ENCODE measurements around the gene ARHGAP22. TPM values are rescaled to one million over a fixed set of nuclear protein-coding genes. Genes with fewer than 3 reads are reported as not detected.
"Not testable (repeated sequence)": the region's sequence is repeated elsewhere in the genome, so short reads cannot be mapped to it uniquely, and the experiment has no call there.

Gene ARHGAP22
- total and polyA plus RNA-seq, 11 donors, result 1.1 to 9.5 (median 2.8) TPM

- H3K4me3 ChIP-seq, result no peak overlapping the region
- no peak for TF ChIP-seq POLR2A (IDR thresholded peaks at IDR 0.05)
- TF ChIP-seq CTCF (IDR thresholded peaks at IDR 0.05), result no peak
- DNase-seq, result no peak
- H3K9me3 ChIP-seq, result no peaks in the 10 kb centered on the region
- no peaks in the 10 kb centered on the region for H3K27me3 ChIP-seq
- WGBS, 4 donors, result 97 to 100% (median 99%) methylated on average over 3 of the region's 3 CpGs
- intact Hi-C loops (cut with DNase I), result no loop called here
- H3K4me1 ChIP-seq, result no peaks in the 10 kb centered on the region
- no peak overlapping the region for H3K27ac ChIP-seq
- H3K36me3 ChIP-seq, result peaks cover 0 to 76% (median 25%) of the 10 kb centered on the region in 9 donors
- no peak for ATAC-seq
Measured at GRCh38 chr10:48428896-48429295, 176.0 kb downstream of the ARHGAP22 start.

GRCh38 chr10:48423884-48424283 is 181.0 kb downstream of the ARHGAP22 start:
- Histone ChIP-seq H3K9me3 (no peaks in the 10 kb centered on the region), H3K4me1 (no peaks in the 10 kb centered on the region), H3K27ac (no peak overlapping the region), H3K4me3 (no peak overlapping the region), H3K36me3 (peaks cover 0 to 34% (median 25%) of the 10 kb centered on the region in 9 donors), H3K27me3 (no peaks in the 10 kb centered on the region)
- TF ChIP-seq POLR2A (IDR thresholded peaks at IDR 0.05) (no peak), CTCF (IDR thresholded peaks at IDR 0.05) (no peak)
- DNase-seq (no peak), ATAC-seq (no peak)
- intact Hi-C loops (cut with DNase I), result no loop called here
- WGBS, 4 donors, result 93 to 98% (median 95%) methylated on average over 4 of the region's 4 CpGs

GRCh38 chr10:48421862-48422261 is 183.0 kb downstream of the ARHGAP22 start:
- WGBS, 4 donors, result 86 to 95% (median 91%) methylated on average over 2 of the region's 2 CpGs
- H3K9me3 ChIP-seq; intact Hi-C loops (cut with DNase I); H3K4me1 ChIP-seq; H3K27ac ChIP-seq; DNase-seq; ATAC-seq; H3K27me3 ChIP-seq; H3K4me3 ChIP-seq: not testable (repeated sequence)
- H3K36me3 ChIP-seq, result peaks cover 0 to 17% (median 10%) of the 10 kb centered on the region in 9 donors

GRCh38 chr10:48419714-48420113 is 185.2 kb downstream of the ARHGAP22 start:
- Histone ChIP-seq H3K27me3 (no peaks in the 10 kb centered on the region), H3K4me1 (peaks cover 0 to 3% (median 0%) of the 10 kb centered on the region in 12 donors), H3K9me3 (no peaks in the 10 kb centered on the region), H3K36me3 (peaks cover 0 to 6% (median 0%) of the 10 kb centered on the region in 9 donors), H3K4me3 (no peak overlapping the region), H3K27ac (no peak overlapping the region)
- WGBS, 4 donors, result 95 to 98% (median 96%) methylated on average over 4 of the region's 4 CpGs
- intact Hi-C loops (cut with DNase I), result loop anchor here in 1 of 10 donors (10.0 kb wide), 1 partner anchor 55 kb away; no protein-coding TSS in a partner anchor
- DNase-seq (no peak), ATAC-seq (no peak)
- TF ChIP-seq POLR2A (IDR thresholded peaks at IDR 0.05), result no peak
- TF ChIP-seq CTCF (IDR thresholded peaks at IDR 0.05), result no peak

- no peaks in the 10 kb centered on the region for H3K9me3 ChIP-seq
- no peaks in the 10 kb centered on the region for H3K27me3 ChIP-seq
- TF ChIP-seq CTCF (IDR thresholded peaks at IDR 0.05) (no peak), POLR2A (IDR thresholded peaks at IDR 0.05) (no peak)
- WGBS, 4 donors, result 75 to 83% (median 81%) methylated on average over 5 of the region's 5 CpGs
- ATAC-seq, result no peak
- no peak overlapping the region for H3K4me3 ChIP-seq
- no peak for DNase-seq
- H3K36me3 ChIP-seq, result peaks cover 0 to 5% (median 1%) of the 10 kb centered on the region in 9 donors
- intact Hi-C loops (cut with DNase I), result loop anchor here in 1 of 10 donors (10.0 kb wide), 1 partner anchor 53 kb away; no protein-coding TSS in a partner anchor
- H3K27ac ChIP-seq, result no peak overlapping the region
- peaks cover 0 to 3% (median 0%) of the 10 kb centered on the region in 12 donors for H3K4me1 ChIP-seq
Measured at GRCh38 chr10:48418189-48418788, 186.6 kb downstream of the ARHGAP22 start.

Measured in heart left ventricle (tissue), 16 donors.